HG03095 (cell line): ENCODE results near the gene BTG4.

Experiments
- ATAC-seq: cut with Tn5 transposase; IDR thresholded peaks from one replicate; pipeline ENCODE4 v1.9.1; 2021; ENCODE audit warnings: moderate library complexity; ENCODE audit not compliant: unreplicated experiment

The BTG4 gene

GRCh38 chr11:111537336-111537860, 25.2 kb upstream of the BTG4 start:
- ATAC-seq, result no peak

DNA sequence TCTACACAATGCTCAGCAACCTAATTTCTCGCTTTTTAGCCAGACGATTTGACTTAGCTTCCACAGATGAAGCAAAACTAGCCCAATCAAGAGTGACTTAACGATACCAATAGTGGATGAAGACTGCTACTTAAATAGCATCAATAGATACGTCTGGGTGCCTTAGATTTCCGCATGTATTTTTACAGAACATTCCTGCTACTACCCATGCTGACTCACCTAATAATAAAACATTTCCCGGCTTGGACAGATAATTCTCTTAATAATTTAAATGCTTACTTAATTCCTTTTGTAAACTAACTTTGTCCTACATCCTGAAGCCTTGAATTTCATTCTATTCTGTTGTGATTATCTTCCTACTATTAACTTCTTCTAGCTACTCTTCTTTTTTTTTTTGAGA, 23.1 kb upstream of the BTG4 start:
- ATAC-seq, result no peak

- no peak for ATAC-seq
Observed at GRCh38 chr11:111532365-111532709, 20.2 kb upstream of the BTG4 start.

DNA sequence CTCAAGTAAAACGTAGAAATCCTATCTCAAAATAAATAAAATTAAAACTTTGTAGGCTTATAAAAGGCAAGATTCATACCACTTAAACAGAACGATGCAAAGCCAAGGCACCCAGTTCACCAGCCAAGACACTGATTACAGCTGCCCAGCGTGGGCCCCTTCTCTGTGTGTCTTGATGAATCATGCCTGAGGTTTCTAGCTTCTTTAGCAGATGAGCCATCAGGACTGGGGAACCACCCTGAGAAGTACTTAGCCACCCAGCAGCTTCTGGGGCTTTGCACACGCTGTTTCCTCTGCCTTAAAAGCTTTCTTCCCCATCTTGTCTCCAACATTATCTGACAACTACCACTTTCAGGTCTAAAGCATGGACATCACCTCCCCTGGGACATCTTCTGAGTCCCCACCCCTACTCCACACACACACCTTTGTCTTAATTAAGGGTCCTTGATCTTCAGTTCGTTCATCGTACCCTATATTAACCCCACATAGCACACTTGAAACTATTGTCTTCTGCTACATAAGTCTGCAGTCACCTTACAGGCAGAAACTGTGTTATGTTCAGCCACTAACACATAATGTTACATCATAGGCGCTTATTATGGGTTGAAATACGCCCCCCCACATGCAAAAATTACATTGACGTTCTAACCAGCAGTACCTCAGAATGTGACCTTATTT, 19.6 kb upstream of the BTG4 start:
- ATAC-seq, result peak; percentile 89

DNA sequence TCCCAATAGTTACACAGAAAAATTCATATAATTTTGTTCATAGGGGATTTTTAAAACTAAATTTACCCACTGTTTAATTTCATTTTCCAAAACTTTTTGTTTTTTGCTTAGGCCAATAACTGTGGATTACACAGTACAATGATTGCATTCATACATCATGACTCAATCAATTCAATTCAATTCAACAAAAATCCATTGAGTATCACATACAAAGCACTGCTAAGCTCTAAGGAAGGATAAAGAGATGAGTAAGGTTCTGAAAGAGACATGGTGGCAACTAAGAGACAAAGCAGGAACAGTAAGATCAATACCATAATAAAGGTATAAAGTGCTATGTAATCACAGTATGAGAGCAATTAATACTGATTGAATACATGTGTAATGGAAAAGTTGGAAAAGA, 18.9 kb upstream of the BTG4 start:
- no peak for ATAC-seq

GRCh38 chr11:111530091-111530490, 17.9 kb upstream of the BTG4 start:
- no peak for ATAC-seq

- ATAC-seq, result no peak
Observed at GRCh38 chr11:111528557-111528956, 16.4 kb upstream of the BTG4 start.

DNA sequence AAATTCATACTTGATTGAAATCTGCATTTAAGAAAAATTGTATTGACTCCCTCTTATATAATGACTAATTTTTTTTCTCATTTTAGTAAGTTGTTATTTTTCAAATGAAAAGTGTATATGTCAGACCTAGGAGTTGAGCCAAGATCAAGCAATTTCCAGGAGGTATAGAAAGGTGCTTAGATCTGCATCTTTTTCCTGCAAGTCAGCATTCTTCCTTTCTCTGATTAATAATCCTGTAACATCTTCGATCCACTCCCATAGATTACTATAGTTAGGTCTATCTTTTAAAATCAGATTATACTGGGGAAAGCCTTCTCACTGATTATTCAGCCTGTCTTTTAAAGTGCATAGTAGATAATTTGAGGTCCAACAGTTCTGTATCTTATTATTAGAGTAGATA, 15.1 kb upstream of the BTG4 start:
- no peak for ATAC-seq

DNA sequence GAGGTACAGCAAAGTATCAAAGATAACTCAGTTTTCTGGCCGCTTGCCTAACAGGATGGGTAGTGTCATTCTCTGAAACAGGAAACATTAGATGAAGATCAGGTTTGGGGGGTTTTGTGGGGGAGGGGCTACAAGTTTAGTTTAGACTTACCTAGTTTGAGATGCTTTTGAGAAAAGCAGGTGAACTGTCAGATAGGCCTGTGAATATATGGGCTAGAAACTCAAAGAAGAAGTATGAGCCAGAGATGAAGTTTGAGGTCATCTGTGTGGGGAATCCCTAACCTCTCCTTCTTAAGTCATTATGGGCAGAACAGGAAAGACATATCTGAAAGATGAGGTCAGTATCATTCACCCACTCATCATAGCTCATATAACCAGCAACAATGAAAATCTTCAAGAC, 14.3 kb upstream of the BTG4 start:
- ATAC-seq, result no peak

- no peak for ATAC-seq
Observed at GRCh38 chr11:111525456-111525855, 13.3 kb upstream of the BTG4 start.

GRCh38 chr11:111524056-111524455, 11.9 kb upstream of the BTG4 start:
- ATAC-seq, result no peak

DNA sequence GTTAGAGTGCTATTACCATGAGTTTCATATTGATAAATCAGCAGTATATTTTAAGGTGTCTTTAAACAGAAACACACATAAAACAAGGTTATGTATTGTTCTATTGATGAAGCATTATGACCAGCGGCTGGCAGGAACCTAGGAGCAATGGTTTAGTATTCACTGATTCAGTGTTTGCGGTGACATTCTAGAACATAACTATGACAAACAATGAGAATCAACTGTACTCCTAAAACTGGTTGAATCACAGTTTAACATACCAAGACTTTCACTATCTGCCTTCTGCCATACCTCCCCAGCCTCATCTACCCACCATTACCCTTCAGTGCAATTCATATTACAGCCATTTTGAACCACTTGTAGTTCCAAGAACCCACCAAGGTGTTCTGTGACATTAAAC, 11.2 kb upstream of the BTG4 start:
- no peak for ATAC-seq

DNA sequence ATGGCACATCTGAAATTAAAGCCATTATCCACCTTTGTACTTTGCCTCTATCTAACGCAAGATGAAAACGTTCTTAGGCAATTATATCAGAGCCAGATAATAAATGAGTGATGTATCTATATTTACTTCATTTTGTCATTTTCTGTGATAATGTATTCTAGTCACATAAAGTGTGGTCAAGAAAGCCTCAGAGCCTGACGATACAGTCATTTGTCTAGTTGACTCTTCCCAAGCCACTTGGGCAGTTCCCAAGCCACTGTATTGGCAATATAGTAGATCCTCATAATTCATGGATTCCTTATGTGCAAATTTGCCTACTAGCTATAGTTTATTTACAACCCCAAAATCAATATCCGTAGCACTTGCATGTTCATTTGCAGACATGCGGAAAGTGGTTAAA, 10.2 kb upstream of the BTG4 start:
- ATAC-seq, result no peak

- ATAC-seq, result no peak
Observed at GRCh38 chr11:111521135-111521534, 8.9 kb upstream of the BTG4 start.

DNA sequence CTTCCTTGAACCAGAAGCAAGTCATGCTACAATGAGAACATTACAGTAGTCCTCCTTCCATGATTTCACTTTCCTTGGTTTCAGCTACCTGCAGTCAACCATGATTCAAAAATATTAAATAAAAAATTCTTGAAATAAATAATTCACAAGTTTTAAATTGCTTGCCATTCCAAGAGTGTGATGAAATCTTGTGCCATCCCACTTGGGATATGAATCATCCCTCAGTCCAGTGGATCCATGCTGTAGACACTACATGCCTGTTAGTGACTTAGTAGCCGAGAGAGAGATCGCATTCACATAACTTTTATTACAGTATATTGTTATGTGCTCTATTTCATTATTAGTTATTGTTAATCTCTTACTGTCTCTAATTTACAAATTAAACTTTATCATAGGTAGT, 8.4 kb upstream of the BTG4 start:
- ATAC-seq, result no peak

- ATAC-seq, result no peak
Observed at GRCh38 chr11:111518668-111519067, 6.5 kb upstream of the BTG4 start.

GRCh38 chr11:111515591-111515990, 3.4 kb upstream of the BTG4 start:
- ATAC-seq, result no peak

DNA sequence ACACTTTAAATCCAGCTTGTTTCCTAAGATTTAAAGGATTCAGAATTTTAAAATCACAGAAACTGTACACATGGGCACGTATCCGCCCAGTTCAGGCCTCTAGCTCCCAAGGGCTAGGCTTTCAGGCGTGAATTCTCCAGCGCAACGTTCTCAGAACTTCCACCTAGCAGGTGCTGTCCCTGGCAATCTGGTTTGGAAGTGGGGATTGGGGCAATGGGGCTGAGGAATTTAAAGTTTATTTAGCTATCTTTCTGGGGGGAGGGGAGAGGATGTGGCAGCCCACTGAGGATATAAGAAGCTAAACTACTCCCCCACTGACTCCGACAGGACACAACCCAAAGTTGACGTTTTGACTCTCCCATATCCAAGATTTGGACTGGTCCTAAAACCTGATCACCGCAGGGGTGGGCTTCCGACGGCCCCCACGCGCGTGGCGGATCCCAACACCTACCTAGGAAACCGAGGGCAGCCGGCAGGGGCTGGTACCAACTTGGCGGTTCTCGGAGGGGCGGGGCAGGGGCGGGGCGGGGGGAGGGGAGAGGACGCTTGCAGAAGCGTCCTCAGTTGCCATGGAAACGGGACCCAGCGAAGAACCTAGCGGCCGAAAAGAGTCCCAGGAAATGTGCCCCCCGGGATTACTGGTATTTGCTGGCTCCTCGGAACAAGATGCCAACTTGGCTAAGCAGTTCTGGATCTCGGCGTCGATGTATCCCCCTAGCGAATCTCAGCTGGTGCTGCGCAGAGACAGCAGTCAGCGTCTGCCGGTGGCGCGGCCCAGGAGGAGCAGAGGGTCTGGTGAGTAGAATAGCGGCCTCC, 2.2 kb upstream of the BTG4 start, which contains the start of gene HOATZ:
Gene HOATZ (plus strand): TSS at position 563 of the 816 bp plus-strand sequence. CDS start 7 bp downstream, at position 570.
- ATAC-seq, result no peak

- no peak for ATAC-seq
Observed at GRCh38 chr11:111513240-111513605, 1.0 kb upstream of the BTG4 start.

DNA sequence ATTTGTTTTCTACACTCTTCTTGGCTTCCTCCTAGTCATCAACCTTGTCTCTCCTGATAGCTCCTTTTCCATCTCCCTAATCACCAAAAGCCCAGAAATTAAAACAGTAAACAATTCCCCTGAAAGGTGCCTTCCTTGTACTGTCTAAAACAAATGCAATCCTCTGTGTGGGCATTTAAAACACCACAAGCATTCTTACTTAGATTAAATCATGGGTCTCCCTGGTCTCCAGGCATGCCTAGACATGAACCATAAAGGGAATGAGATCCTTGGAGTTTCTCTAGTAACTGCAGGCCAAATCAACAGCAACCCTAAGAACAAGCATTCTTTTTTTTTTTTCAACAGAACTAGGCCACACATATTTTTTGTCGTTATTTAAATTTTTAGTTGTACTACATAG, 1.9 kb downstream of the BTG4 start:
- ATAC-seq, result no peak

- no peak for ATAC-seq
Observed at GRCh38 chr11:111502611-111503010, 9.6 kb downstream of the BTG4 start.

DNA sequence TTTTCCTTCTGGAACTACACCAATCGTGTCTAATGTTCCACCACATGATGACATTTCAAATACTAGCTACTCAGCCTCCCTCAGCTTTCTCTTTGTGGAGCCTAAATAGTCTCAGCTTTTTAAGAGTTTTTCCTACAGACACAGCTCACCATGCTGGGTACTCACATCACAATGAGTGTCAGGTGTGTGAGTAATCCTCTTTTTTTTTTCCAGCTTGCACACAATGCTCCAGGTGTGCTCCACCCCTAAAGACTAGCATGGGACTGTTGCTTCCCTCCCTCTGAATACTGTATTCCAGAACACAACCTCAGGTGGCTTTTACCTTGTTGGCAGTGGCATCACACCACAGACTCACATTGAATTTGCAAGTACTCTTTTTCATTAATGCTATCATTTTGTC, 11.7 kb downstream of the BTG4 start:
- no peak for ATAC-seq
